ENCODE results near the gene UPF3A. TPM values are rescaled to one million over a fixed set of nuclear protein-coding genes. Genes with fewer than 3 reads are reported as not detected.

Gene UPF3A
- total RNA-seq, 1 donor from 2014 or later: 21.8 TPM

- intact Hi-C loops (cut with micrococcal nuclease): no loop called here
- TF ChIP-seq CTCF (IDR thresholded peaks at IDR 0.05; ENCODE audit: borderline replicate concordance): no peak
- Histone ChIP-seq H3K9me3 (replicated peaks) (no peaks in the 10 kb centered on the region), H3K36me3 (peaks cover 88% of the 10 kb centered on the region), H3K27me3 (ENCODE audit: low read depth) (no peaks in the 10 kb centered on the region), H3K4me1 (no peaks in the 10 kb centered on the region), H3K27ac (replicated peaks) (no peak overlapping the region), H3K4me3 (no peak overlapping the region)
- DNase-seq: no peak
Measured at GRCh38 chr13:114269281-114269770, 12.1 kb upstream of the UPF3A start.

GRCh38 chr13:114272977-114273376, 8.4 kb upstream of the UPF3A start:
- Histone ChIP-seq H3K27me3 (ENCODE audit: low read depth) (no peaks in the 10 kb centered on the region), H3K4me3 (no peak overlapping the region), H3K9me3 (replicated peaks) (no peaks in the 10 kb centered on the region), H3K27ac (replicated peaks) (no peak overlapping the region), H3K36me3 (peaks cover 80% of the 10 kb centered on the region), H3K4me1 (no peaks in the 10 kb centered on the region)
- no peak for TF ChIP-seq CTCF (IDR thresholded peaks at IDR 0.05; ENCODE audit: borderline replicate concordance)
- DNase-seq: no peak
- intact Hi-C loops (cut with micrococcal nuclease): no loop called here

- intact Hi-C loops (cut with micrococcal nuclease): no loop called here
- no peak for TF ChIP-seq CTCF (IDR thresholded peaks at IDR 0.05; ENCODE audit: borderline replicate concordance)
- Histone ChIP-seq H3K27ac (replicated peaks) (no peak overlapping the region), H3K9me3 (replicated peaks) (no peaks in the 10 kb centered on the region), H3K27me3 (ENCODE audit: low read depth) (no peaks in the 10 kb centered on the region), H3K4me1 (peaks cover 6% of the 10 kb centered on the region), H3K36me3 (peaks cover 62% of the 10 kb centered on the region), H3K4me3 (no peak overlapping the region)
- no peak for DNase-seq
Measured at GRCh38 chr13:114275304-114275703, 6.1 kb upstream of the UPF3A start.

GRCh38 chr13:114279146-114279545, 2.3 kb upstream of the UPF3A start:
- no peak overlapping the region for H3K27ac ChIP-seq (replicated peaks)
- H3K27me3 ChIP-seq (ENCODE audit: low read depth): no peaks in the 10 kb centered on the region
- DNase-seq: no peak
- no peak overlapping the region for H3K4me3 ChIP-seq
- H3K9me3 ChIP-seq (replicated peaks): no peaks in the 10 kb centered on the region
- intact Hi-C loops (cut with micrococcal nuclease): no loop called here
- peaks cover 34% of the 10 kb centered on the region for H3K36me3 ChIP-seq
- no peak for TF ChIP-seq CTCF (IDR thresholded peaks at IDR 0.05; ENCODE audit: borderline replicate concordance)
- H3K4me1 ChIP-seq: peaks cover 37% of the 10 kb centered on the region

- no peak for DNase-seq
- H3K27ac ChIP-seq (replicated peaks): peak overlapping the region; percentile 99
- H3K9me3 ChIP-seq (replicated peaks): no peaks in the 10 kb centered on the region
- intact Hi-C loops (cut with micrococcal nuclease): no loop called here
- no peak for TF ChIP-seq CTCF (IDR thresholded peaks at IDR 0.05; ENCODE audit: borderline replicate concordance)
- H3K27me3 ChIP-seq (ENCODE audit: low read depth): no peaks in the 10 kb centered on the region
- no peak overlapping the region for H3K4me3 ChIP-seq
- peaks cover 31% of the 10 kb centered on the region for H3K36me3 ChIP-seq
- peaks cover 37% of the 10 kb centered on the region for H3K4me1 ChIP-seq
Measured at GRCh38 chr13:114279758-114280355, 1.5 kb upstream of the UPF3A start.
